GM18951 (cell line): ENCODE measurements around the gene WNT8B.

Source experiments
- POLR2A ChIP-seq: IDR thresholded peaks from 4 replicates; pipeline ENCODE4 v1.6.1; 2011; ENCODE audit warnings: mild to moderate bottlenecking; ENCODE audit not compliant: insufficient read length, insufficient read depth; ENCODE audit errors: extremely low read depth
- in situ Hi-C: fragments of 300-500 bp; cut with MboI; formaldehyde crosslinking; loops from one replicate; pipeline ENCODE4 v1.12.0; 2022; ENCODE audit warnings: low sequenced_read_pairs, mixed read lengths, inconsistent platforms; ENCODE audit not compliant: unreplicated experiment

The WNT8B gene

GRCh38 chr10:100469756-100470155 is 6.9 kb downstream of the WNT8B start:
- in situ Hi-C loops = no loop called here
- no peak for TF ChIP-seq POLR2A

GRCh38 chr10:100470367-100470766 is 7.6 kb downstream of the WNT8B start:
- no peak for TF ChIP-seq POLR2A
- in situ Hi-C loops = no loop called here

GRCh38 chr10:100477970-100478369 is 15.2 kb downstream of the WNT8B start:
- TF ChIP-seq POLR2A = no peak
- in situ Hi-C loops = no loop called here

DNA sequence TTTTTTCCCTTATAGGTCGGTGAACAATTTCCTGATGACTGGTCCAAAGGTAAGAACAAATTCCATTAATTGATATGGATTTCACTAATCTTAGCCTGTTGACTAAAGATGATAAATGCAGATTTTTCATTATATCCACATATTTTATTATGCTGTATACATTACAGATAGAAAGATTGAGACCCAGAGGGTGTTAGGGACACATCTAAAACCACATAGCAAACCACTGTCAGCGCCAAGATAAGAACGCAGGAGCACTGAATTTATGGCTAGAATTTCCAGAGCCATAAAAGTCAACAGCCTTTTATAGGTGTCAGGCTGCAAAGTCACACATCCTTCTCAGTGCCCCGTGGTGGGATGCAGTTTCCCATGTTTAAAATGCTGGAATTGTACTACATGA is 16.2 kb downstream of the WNT8B start:
- in situ Hi-C loops = no loop called here
- no peak for TF ChIP-seq POLR2A

DNA sequence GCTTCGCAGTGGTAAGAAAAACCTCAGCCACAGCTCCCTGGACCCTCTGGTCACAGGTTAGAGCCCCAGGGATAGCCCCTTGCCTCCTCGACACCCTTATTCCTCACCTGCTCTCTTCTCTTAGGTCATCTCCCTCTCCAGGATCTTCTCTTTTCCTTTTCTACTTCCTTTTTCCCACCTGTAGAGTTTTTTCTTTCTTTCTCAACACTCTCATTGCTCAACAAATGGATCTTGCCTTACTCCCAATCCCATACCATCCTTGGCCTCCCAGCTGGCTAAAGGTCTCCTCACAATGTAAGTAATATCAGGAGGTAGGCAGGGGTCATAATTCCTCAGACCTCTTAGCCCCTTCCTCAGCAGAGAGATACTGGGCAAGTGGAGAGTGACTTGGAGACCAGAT is 17.2 kb downstream of the WNT8B start:
- in situ Hi-C loops = no loop called here
- TF ChIP-seq POLR2A = no peak

- TF ChIP-seq POLR2A = no peak
- in situ Hi-C loops = no loop called here
These were observed 18.8 kb downstream of the WNT8B start for GRCh38 chr10:100481462-100482081.

DNA sequence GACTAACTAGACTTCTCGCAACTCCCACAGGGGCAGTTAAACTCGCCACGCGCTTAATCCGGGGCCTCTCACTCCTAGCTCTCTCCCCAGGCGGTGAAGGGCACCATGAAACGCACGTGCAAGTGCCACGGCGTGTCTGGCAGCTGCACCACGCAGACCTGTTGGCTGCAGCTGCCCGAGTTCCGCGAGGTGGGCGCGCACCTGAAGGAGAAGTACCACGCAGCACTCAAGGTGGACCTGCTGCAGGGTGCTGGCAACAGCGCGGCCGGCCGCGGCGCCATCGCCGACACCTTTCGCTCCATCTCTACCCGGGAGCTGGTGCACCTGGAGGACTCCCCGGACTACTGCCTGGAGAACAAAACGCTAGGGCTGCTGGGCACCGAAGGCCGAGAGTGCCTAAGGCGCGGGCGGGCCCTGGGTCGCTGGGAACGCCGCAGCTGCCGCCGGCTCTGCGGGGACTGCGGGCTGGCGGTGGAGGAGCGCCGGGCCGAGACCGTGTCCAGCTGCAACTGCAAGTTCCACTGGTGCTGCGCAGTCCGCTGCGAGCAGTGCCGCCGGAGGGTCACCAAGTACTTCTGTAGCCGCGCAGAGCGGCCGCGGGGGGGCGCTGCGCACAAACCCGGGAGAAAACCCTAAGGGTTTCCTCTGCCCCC is 19.5 kb downstream of the WNT8B start:
- no peak for TF ChIP-seq POLR2A
- in situ Hi-C loops = no loop called here

DNA sequence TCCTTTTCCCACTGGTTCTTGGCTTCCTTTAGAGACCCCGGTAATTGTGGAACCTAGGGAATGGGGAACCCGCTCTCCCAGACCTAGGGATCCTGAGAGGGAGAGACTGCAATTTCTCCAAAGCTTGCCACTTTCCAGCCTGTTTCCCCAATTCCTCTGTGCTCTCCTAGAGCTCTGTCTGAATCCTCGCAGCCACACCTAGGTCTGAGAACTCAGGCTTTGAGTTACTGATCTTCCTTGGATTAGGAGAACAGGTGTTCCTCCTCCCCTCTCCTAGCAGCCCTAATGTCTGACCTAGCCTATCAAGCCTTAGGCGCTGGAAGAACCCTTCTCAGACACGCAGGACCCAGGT is 20.0 kb downstream of the WNT8B start:
- in situ Hi-C loops = no loop called here
- TF ChIP-seq POLR2A = no peak

DNA sequence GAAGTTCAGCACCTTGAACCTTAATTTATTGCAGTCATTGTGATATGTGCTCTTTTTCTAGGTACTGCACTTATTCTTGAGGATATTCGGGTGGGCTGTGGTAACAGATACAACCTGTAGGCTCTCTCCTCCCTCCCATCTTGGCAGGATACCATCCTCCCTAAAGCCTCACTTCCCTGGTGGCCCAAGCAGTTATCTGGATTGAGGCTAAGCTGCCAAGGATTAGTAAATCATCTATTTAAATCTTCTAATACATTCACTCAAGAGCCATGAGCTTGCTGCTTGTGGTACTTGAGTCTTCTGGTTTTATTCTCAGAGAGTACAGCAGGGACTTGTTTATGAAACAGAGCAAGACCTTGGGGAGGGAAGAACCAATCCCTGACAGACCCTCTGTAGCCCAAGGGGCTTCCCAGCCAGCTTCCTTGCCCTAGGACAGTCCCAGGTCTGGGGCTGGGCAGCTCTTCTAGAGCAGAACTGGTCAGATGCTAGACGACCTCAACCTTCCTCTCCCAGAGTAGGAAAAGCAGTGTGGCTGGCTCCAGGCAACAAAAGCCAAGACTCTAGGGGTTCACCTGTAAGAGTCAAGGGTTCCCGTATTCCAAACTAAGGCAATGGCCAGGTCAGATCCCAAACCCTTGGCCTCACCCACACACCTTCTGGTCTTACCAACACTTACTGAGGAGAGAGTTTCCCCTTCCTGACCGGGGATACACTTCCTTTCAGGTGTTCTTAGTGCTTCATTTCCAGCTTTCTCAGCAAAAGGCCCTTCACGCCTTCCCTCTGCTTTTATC is 21.3 kb downstream of the WNT8B start:
- TF ChIP-seq POLR2A = no peak
- in situ Hi-C loops = no loop called here

DNA sequence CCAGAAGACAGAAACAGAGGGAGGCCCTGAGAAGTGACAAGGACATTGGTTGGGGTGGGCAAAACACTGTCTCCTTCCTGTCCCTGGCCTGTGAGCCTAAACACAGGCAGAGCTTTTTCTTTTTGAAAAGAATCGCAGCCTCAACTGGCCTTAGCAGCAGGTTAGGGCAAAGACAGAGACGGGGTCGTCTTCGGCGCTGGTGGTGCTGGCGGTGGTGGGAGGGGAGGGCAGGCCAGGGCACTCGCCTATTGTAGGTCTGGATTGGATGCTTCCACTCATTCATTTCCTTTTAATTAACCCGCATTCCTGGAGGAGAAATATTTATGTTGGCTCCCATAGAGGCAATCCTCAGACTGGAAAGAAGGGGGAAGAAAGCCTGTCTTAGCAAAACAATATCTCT is 22.6 kb downstream of the WNT8B start:
- in situ Hi-C loops = no loop called here
- TF ChIP-seq POLR2A = no peak

DNA sequence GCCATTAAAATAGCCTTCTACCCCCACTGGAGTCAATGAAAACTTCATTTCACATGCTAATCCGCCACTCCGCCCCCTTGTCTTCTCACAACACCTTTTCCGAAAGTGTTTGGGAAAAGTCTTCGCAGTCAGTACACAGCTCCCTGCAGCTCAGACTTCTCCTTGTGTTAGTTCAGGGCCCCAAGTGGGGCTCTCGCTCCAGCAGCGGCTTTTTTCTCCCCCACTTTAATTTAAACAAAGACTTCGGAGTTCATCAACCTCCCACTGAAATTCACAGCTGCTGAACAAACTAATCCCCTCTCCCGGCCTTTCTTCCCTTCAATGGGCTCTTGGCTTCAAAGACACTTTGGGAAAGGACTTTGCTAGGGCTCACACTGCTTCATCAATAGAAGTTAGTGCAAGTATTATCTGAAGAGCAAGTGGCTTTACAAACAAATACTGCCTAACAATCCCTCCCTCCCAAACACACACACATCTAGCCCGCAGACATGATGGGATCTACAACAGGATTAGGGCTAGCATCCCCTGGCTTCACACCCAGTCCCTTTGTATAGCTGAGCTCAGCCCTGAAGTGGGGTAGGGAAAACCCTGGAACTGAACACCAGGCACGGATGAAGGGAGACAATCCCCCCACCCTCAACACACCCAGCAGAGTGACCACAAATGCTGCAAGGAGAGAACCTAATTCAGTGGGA is 23.1 kb downstream of the WNT8B start:
- no peak for TF ChIP-seq POLR2A
- in situ Hi-C loops = no loop called here

DNA sequence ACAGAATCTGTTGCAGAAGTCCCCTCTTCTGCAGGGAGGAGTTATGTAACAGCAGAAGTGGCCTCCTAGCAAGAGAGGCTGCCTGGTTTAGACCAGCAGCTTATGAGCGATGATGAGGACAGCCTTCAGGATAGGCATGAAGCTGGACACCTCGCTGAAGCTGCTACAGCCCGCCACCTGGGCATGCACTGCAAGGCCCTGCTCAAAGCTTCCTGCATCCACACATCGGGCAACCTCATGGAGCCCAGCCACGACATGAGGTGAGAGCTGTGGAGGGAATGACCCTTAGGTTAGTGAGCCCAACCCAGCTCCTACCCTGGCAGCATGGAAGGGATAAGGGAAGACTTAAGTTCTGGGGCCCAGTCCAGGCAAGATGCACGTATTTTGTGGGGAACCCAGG is 24.7 kb downstream of the WNT8B start:
- in situ Hi-C loops = no loop called here
- no peak for TF ChIP-seq POLR2A

DNA sequence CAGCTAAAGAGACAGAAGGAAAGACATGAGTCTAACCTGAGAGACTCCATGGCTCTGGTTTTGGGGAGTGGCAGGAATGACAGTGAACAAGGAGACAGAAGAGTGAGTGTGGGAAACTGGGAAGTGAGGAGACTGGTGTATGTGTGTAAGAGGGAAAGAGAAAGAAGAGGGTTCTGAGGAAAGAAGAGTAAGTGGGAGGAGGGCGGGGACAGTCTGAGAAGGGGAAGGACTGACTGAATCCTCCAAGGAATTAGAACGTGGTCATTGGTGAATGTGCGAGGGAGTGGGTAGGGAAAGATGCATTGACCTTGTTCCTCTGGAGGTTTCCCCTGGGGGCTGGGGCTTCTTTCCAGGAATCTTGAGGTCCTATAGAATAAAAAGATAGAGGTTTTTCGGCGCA is 26.6 kb downstream of the WNT8B start:
- TF ChIP-seq POLR2A = no peak
- in situ Hi-C loops = no loop called here

GRCh38 chr10:100490531-100490930 is 27.7 kb downstream of the WNT8B start:
- in situ Hi-C loops = no loop called here
- no peak for TF ChIP-seq POLR2A

GRCh38 chr10:100496567-100496966 is 33.8 kb downstream of the WNT8B start:
- TF ChIP-seq POLR2A = no peak
- in situ Hi-C loops = no loop called here
